Fibroblast of lung (primary cell): Measurements from ENCODE around the gene UCP3. TPM values are rescaled to one million over a fixed set of nuclear protein-coding genes. Genes with fewer than 3 reads are reported as not detected.

ENCODE experiments used
- DNase-seq, 2 donors: peaks; one replicate each; pipeline versions ENCODE4 v3.0.0 to v3.0.0-alpha.2; 2010; ENCODE audit warnings: low read depth in 2 of 2
- H2AFZ ChIP-seq: 2 replicates; pipeline ENCODE4 v1.5.1; 2012; ENCODE audit warnings: low read length, control low read depth, inconsistent platforms
- H3K27ac ChIP-seq: 2 replicates; pipeline ENCODE4 v1.5.1; 2011; ENCODE audit warnings: low read length, control low read depth; ENCODE audit not compliant: insufficient read depth
- H3K27me3 ChIP-seq: 2 replicates; pipeline ENCODE4 v1.5.1; 2011; ENCODE audit warnings: mild to moderate bottlenecking, low read length; ENCODE audit not compliant: control insufficient read depth, insufficient read depth
- H3K36me3 ChIP-seq: 2 replicates; pipeline ENCODE4 v1.5.1; 2011; ENCODE audit warnings: low read length; ENCODE audit not compliant: control insufficient read depth, insufficient read depth
- H3K4me1 ChIP-seq: 2 replicates; pipeline ENCODE4 v1.5.1; 2011; ENCODE audit warnings: low read length; ENCODE audit not compliant: control insufficient read depth, insufficient read depth; ENCODE audit errors: extremely low read depth
- H3K4me2 ChIP-seq: 2 replicates; pipeline ENCODE4 v1.5.1; 2011; ENCODE audit warnings: low read length, control low read depth; ENCODE audit not compliant: insufficient read depth; ENCODE audit errors: extremely low read depth
- H3K4me3 ChIP-seq, 4 experiments: fragments of 200-600 bp in 1 of 4; sonication (generic) in 1 of 4; replicated peaks in 1 of 4; 2 replicates each; pipeline ENCODE4 v1.5.1; 2011 to 2016; ENCODE audit warnings: low read length in 4 of 4, low read depth in 3 of 4, mild to moderate bottlenecking in 3 of 4, control low read depth in 2 of 4, inconsistent platforms in 1 of 4, mixed read lengths in 1 of 4; ENCODE audit not compliant: insufficient read depth in 1 of 4; ENCODE audit errors: control extremely low read depth in 1 of 4
- H3K79me2 ChIP-seq: 2 replicates; pipeline ENCODE4 v1.5.1; 2012; ENCODE audit warnings: mild to moderate bottlenecking, low read length, inconsistent platforms; ENCODE audit not compliant: control insufficient read depth, insufficient read depth
- H3K9ac ChIP-seq: 2 replicates; pipeline ENCODE4 v1.5.1; 2011; ENCODE audit warnings: mild to moderate bottlenecking, low read length, control low read depth; ENCODE audit not compliant: insufficient read depth
- H3K9me3 ChIP-seq: 2 replicates; pipeline ENCODE4 v1.5.1; 2012; ENCODE audit warnings: low read depth, low read length; ENCODE audit not compliant: control insufficient read depth, insufficient read depth
- H4K20me1 ChIP-seq: 2 replicates; pipeline ENCODE4 v1.5.1; 2011; ENCODE audit warnings: low read length; ENCODE audit not compliant: control insufficient read depth, insufficient read depth; ENCODE audit errors: extremely low read depth
- EZH2 ChIP-seq: IDR thresholded peaks from 2 replicates; pipeline ENCODE4 v1.5.1; 2012; ENCODE audit warnings: low read length, control low read depth, mild to moderate bottlenecking; ENCODE audit errors: missing control alignments
- polyA plus RNA-seq, 2 donors: library from polyadenylated mRNA; depleted of rRNA in 1 of 2; stranded (reverse) in 1 of 2; unstranded in 1 of 2; fragments of >200 nt; gene quantifications; 2 replicates each; pipeline ENCODE4 v1.2.1, GENCODE V29; 2011 to 2012; ENCODE audit warnings: missing spikeins in 1 of 2
- total RNA-seq: library from RNA; depleted of rRNA; stranded (reverse); fragments of >200 nt; gene quantifications from 2 replicates; pipeline ENCODE4 v1.2.1, GENCODE V29; 2014
- TF ChIP-seq, protein P1 (sequence below), 2 donors: IDR thresholded peaks in 1 of 2; conservative IDR thresholded peaks in 1 of 2; 1 replicate in 1 of 2; 2 replicates in 1 of 2; pipeline ENCODE4 v1.5.1; 2011 to 2012; ENCODE audit warnings: low read length in 2 of 2, control low read depth in 1 of 2, inconsistent platforms in 1 of 2, low read depth in 1 of 2, mild to moderate bottlenecking in 1 of 2

UCP3 gene
- total and polyA plus RNA-seq, 2 donors (not counting 1 experiment from before 2014, with no cell fraction given), result 0.18 to 0.33 TPM

- Histone ChIP-seq H3K79me2 (no peaks in the 10 kb centered on the region), H4K20me1 (no peaks in the 10 kb centered on the region), H3K4me1 (no peaks in the 10 kb centered on the region), H3K27ac (no peak overlapping the region), H2AFZ (no peak overlapping the region), H3K9ac (no peak overlapping the region), H3K9me3 (no peaks in the 10 kb centered on the region), H3K4me3 (no peak overlapping the region), H3K36me3 (no peaks in the 10 kb centered on the region), H3K4me2 (no peak overlapping the region), H3K27me3 (no peaks in the 10 kb centered on the region)
- DNase-seq, result no peak
- TF ChIP-seq, protein P1, sequence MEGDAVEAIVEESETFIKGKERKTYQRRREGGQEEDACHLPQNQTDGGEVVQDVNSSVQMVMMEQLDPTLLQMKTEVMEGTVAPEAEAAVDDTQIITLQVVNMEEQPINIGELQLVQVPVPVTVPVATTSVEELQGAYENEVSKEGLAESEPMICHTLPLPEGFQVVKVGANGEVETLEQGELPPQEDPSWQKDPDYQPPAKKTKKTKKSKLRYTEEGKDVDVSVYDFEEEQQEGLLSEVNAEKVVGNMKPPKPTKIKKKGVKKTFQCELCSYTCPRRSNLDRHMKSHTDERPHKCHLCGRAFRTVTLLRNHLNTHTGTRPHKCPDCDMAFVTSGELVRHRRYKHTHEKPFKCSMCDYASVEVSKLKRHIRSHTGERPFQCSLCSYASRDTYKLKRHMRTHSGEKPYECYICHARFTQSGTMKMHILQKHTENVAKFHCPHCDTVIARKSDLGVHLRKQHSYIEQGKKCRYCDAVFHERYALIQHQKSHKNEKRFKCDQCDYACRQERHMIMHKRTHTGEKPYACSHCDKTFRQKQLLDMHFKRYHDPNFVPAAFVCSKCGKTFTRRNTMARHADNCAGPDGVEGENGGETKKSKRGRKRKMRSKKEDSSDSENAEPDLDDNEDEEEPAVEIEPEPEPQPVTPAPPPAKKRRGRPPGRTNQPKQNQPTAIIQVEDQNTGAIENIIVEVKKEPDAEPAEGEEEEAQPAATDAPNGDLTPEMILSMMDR (conservative IDR thresholded peaks at IDR 0.05 in 1 of 2, IDR thresholded peaks at IDR 0.05 in 1 of 2; ENCODE audit: low read depth in 1 of 2, low read length in 2 of 2), result no peak
- TF ChIP-seq EZH2, result no peak
Observed at GRCh38 chr11:73999581-74000306, 9.1 kb downstream of the UCP3 start.

GRCh38 chr11:73998846-73999575 is 9.9 kb downstream of the UCP3 start:
- TF ChIP-seq, protein P1 (conservative IDR thresholded peaks at IDR 0.05 in 1 of 2, IDR thresholded peaks at IDR 0.05 in 1 of 2; ENCODE audit: low read depth in 1 of 2, low read length in 2 of 2), result no peak
- TF ChIP-seq EZH2, result no peak
- Histone ChIP-seq H3K79me2 (no peaks in the 10 kb centered on the region), H3K9ac (no peak overlapping the region), H3K9me3 (no peaks in the 10 kb centered on the region), H3K27me3 (no peaks in the 10 kb centered on the region), H4K20me1 (no peaks in the 10 kb centered on the region), H3K4me1 (no peaks in the 10 kb centered on the region), H3K4me3 (no peak overlapping the region), H3K27ac (no peak overlapping the region), H3K36me3 (no peaks in the 10 kb centered on the region), H2AFZ (no peak overlapping the region), H3K4me2 (no peak overlapping the region)
- no peak for DNase-seq

- no peaks in the 10 kb centered on the region for H3K36me3 ChIP-seq
Observed at GRCh38 chr11:73997120-73997770, 11.6 kb downstream of the UCP3 start.

More at GRCh38 chr11:73997120-73997770, 11.6 kb downstream of the UCP3 start:
- Histone ChIP-seq H3K4me1 (no peaks in the 10 kb centered on the region), H3K9me3 (no peaks in the 10 kb centered on the region), H3K9ac (no peak overlapping the region), H3K27ac (no peak overlapping the region), H3K79me2 (no peaks in the 10 kb centered on the region), H4K20me1 (no peaks in the 10 kb centered on the region), H3K4me2 (no peak overlapping the region), H3K4me3 (no peak overlapping the region), H3K27me3 (no peaks in the 10 kb centered on the region), H2AFZ (no peak overlapping the region)
- no peak for TF ChIP-seq EZH2
- TF ChIP-seq, protein P1 (conservative IDR thresholded peaks at IDR 0.05 in 1 of 2, IDR thresholded peaks at IDR 0.05 in 1 of 2; ENCODE audit: low read depth in 1 of 2, low read length in 2 of 2), result no peak
- DNase-seq, result no peak
